HepG2 (cell line): ENCODE data around the gene SOX4. TPM values are rescaled to one million over a fixed set of nuclear protein-coding genes. Genes with fewer than 3 reads are reported as not detected.

Source experiments
- ATM ChIP-seq: fragments of 450-650 bp; IDR thresholded peaks from 2 replicates; pipeline ENCODE4 v1.7.1; 2017; ENCODE audit warnings: mild to moderate bottlenecking, borderline replicate concordance
- CBFB ChIP-seq: sonication (generic); formaldehyde crosslinking; IDR thresholded peaks from 2 replicates; pipeline ENCODE4 v1.4.0; 2020; ENCODE audit warnings: missing genetic modification reagents
- FOXC1 ChIP-seq: sonication (generic); formaldehyde crosslinking; IDR thresholded peaks from 2 replicates; pipeline ENCODE4 v1.8.0; 2022; ENCODE audit warnings: mild to moderate bottlenecking, missing genetic modification reagents, borderline replicate concordance
- FOXM1 ChIP-seq: sonication (generic); formaldehyde crosslinking; IDR thresholded peaks from 2 replicates; pipeline ENCODE4 v1.5.0; 2020; ENCODE audit warnings: missing genetic modification reagents
- MAFF ChIP-seq: IDR thresholded peaks from 2 replicates; pipeline ENCODE4 v1.6.1; 2011; ENCODE audit warnings: low read depth, low read length, improper control_type of control experiment
- NFIB ChIP-seq: sonication (generic); formaldehyde crosslinking; IDR thresholded peaks from 2 replicates; pipeline ENCODE4 v1.9.0; 2021; ENCODE audit warnings: missing genetic modification reagents, mild to moderate bottlenecking, borderline replicate concordance
- RARA ChIP-seq: IDR thresholded peaks from 2 replicates; pipeline ENCODE4 v1.6.1; 2016; ENCODE audit warnings: missing genetic modification reagents, missing compliant biosample characterization
- SALL1 ChIP-seq: sonication (generic); formaldehyde crosslinking; IDR thresholded peaks from 2 replicates; pipeline ENCODE4 v1.8.0; 2022; ENCODE audit warnings: mild to moderate bottlenecking, missing genetic modification reagents
- ZNF546 ChIP-seq: sonication (generic); formaldehyde crosslinking; conservative IDR thresholded peaks from 2 replicates; pipeline ENCODE4 v1.8.1; 2023; ENCODE audit warnings: mild to moderate bottlenecking, missing genetic modification reagents
- ZNF790 ChIP-seq: sonication (generic); formaldehyde crosslinking; IDR thresholded peaks from 2 replicates; pipeline ENCODE4 v1.8.0; 2022; ENCODE audit warnings: missing genetic modification reagents, mild to moderate bottlenecking, borderline replicate concordance
- polyA plus RNA-seq, 8 experiments: library from polyadenylated mRNA; depleted of rRNA in 3 of 8; stranded (reverse) in 7 of 8; unstranded in 1 of 8; fragments of >200 nt; fragmentation: Illumina TruSeq in 4 of 8; extraction: Trizol in 4 of 8; gene quantifications; 2 replicates each; pipeline versions ENCODE4 v1.2.1 to v1.2.3, GENCODE V29; 2011 to 2016; ENCODE audit warnings: low read depth in 4 of 8, missing spikeins in 1 of 8, mixed read lengths in 1 of 8; ENCODE audit not compliant: insufficient read depth in 1 of 8
- total RNA-seq, 5 experiments: library from RNA; depleted of rRNA; stranded (reverse); fragments of >200 nt; fragmentation: Illumina TruSeq; extraction: Trizol; gene quantifications; 2 replicates each; pipeline ENCODE4 v1.2.3, GENCODE V29; 2016; ENCODE audit warnings: low read depth in 1 of 5
- TF ChIP-seq, protein P1 (sequence below): sonication (generic); formaldehyde crosslinking; conservative IDR thresholded peaks from 2 replicates; pipeline ENCODE4 v1.8.0; 2022; ENCODE audit warnings: missing genetic modification reagents
- TF ChIP-seq, protein P2 (sequence below): sonication (generic); formaldehyde crosslinking; IDR thresholded peaks from 2 replicates; pipeline ENCODE4 v1.4.0; 2020; ENCODE audit warnings: missing genetic modification reagents, borderline replicate concordance
- TF ChIP-seq, protein P3 (sequence below): sonication (generic); formaldehyde crosslinking; IDR thresholded peaks from 2 replicates; pipeline ENCODE4 v1.4.0; 2020; ENCODE audit warnings: missing genetic modification reagents
- TF ChIP-seq, protein P4 (sequence below): sonication (generic); formaldehyde crosslinking; IDR thresholded peaks from 2 replicates; pipeline ENCODE4 v1.4.0; 2020; ENCODE audit warnings: mild to moderate bottlenecking, missing genetic modification reagents

Gene SOX4
- total and polyA plus RNA-seq, 2 of the 13 experiments (the other 11 are each of a cell fraction or from before 2014, with no cell fraction given), result 2.6 to 3.4 TPM

DNA sequence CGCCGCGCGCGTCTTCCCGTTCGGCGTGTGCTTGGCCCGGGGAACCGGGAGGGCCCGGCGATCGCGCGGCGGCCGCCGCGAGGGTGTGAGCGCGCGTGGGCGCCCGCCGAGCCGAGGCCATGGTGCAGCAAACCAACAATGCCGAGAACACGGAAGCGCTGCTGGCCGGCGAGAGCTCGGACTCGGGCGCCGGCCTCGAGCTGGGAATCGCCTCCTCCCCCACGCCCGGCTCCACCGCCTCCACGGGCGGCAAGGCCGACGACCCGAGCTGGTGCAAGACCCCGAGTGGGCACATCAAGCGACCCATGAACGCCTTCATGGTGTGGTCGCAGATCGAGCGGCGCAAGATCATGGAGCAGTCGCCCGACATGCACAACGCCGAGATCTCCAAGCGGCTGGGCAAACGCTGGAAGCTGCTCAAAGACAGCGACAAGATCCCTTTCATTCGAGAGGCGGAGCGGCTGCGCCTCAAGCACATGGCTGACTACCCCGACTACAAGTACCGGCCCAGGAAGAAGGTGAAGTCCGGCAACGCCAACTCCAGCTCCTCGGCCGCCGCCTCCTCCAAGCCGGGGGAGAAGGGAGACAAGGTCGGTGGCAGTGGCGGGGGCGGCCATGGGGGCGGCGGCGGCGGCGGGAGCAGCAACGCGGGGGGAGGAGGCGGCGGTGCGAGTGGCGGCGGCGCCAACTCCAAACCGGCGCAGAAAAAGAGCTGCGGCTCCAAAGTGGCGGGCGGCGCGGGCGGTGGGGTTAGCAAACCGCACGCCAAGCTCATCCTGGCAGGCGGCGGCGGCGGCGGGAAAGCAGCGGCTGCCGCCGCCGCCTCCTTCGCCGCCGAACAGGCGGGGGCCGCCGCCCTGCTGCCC is 1.1 kb downstream of the SOX4 start (continued):
- TF ChIP-seq FOXM1 (no peak), CBFB (0 out of 2 replicates have a peak, but pooled peaks have one; percentile 21), ATM (no peak), MAFF (no peak), ZNF546 (peak; percentile 90), ZNF790 (CRISPR knock-in tag) (no peak), RARA (CRISPR knock-in tag) (no peak), NFIB (CRISPR knock-in tag) (no peak), SALL1 (CRISPR knock-in tag) (peak; percentile 70), FOXC1 (peak; percentile 60; the same call in 1 of the 2 replicates)
- TF ChIP-seq, protein P1, sequence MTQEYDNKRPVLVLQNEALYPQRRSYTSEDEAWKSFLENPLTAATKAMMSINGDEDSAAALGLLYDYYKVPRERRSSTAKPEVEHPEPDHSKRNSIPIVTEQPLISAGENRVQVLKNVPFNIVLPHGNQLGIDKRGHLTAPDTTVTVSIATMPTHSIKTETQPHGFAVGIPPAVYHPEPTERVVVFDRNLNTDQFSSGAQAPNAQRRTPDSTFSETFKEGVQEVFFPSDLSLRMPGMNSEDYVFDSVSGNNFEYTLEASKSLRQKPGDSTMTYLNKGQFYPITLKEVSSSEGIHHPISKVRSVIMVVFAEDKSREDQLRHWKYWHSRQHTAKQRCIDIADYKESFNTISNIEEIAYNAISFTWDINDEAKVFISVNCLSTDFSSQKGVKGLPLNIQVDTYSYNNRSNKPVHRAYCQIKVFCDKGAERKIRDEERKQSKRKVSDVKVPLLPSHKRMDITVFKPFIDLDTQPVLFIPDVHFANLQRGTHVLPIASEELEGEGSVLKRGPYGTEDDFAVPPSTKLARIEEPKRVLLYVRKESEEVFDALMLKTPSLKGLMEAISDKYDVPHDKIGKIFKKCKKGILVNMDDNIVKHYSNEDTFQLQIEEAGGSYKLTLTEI (CRISPR knock-in tag), result no peak
- TF ChIP-seq, protein P2, sequence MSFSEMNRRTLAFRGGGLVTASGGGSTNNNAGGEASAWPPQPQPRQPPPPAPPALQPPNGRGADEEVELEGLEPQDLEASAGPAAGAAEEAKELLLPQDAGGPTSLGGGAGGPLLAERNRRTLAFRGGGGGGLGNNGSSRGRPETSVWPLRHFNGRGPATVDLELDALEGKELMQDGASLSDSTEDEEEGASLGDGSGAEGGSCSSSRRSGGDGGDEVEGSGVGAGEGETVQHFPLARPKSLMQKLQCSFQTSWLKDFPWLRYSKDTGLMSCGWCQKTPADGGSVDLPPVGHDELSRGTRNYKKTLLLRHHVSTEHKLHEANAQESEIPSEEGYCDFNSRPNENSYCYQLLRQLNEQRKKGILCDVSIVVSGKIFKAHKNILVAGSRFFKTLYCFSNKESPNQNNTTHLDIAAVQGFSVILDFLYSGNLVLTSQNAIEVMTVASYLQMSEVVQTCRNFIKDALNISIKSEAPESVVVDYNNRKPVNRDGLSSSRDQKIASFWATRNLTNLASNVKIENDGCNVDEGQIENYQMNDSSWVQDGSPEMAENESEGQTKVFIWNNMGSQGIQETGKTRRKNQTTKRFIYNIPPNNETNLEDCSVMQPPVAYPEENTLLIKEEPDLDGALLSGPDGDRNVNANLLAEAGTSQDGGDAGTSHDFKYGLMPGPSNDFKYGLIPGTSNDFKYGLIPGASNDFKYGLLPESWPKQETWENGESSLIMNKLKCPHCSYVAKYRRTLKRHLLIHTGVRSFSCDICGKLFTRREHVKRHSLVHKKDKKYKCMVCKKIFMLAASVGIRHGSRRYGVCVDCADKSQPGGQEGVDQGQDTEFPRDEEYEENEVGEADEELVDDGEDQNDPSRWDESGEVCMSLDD (CRISPR knock-in tag), result no peak
- TF ChIP-seq, protein P3, sequence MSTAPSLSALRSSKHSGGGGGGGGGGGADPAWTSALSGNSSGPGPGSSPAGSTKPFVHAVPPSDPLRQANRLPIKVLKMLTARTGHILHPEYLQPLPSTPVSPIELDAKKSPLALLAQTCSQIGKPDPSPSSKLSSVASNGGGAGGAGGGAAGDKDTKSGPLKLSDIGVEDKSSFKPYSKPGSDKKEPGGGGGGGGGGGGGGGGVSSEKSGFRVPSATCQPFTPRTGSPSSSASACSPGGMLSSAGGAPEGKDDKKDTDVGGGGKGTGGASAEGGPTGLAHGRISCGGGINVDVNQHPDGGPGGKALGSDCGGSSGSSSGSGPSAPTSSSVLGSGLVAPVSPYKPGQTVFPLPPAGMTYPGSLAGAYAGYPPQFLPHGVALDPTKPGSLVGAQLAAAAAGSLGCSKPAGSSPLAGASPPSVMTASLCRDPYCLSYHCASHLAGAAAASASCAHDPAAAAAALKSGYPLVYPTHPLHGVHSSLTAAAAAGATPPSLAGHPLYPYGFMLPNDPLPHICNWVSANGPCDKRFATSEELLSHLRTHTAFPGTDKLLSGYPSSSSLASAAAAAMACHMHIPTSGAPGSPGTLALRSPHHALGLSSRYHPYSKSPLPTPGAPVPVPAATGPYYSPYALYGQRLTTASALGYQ, result no peak
- TF ChIP-seq, protein P4, sequence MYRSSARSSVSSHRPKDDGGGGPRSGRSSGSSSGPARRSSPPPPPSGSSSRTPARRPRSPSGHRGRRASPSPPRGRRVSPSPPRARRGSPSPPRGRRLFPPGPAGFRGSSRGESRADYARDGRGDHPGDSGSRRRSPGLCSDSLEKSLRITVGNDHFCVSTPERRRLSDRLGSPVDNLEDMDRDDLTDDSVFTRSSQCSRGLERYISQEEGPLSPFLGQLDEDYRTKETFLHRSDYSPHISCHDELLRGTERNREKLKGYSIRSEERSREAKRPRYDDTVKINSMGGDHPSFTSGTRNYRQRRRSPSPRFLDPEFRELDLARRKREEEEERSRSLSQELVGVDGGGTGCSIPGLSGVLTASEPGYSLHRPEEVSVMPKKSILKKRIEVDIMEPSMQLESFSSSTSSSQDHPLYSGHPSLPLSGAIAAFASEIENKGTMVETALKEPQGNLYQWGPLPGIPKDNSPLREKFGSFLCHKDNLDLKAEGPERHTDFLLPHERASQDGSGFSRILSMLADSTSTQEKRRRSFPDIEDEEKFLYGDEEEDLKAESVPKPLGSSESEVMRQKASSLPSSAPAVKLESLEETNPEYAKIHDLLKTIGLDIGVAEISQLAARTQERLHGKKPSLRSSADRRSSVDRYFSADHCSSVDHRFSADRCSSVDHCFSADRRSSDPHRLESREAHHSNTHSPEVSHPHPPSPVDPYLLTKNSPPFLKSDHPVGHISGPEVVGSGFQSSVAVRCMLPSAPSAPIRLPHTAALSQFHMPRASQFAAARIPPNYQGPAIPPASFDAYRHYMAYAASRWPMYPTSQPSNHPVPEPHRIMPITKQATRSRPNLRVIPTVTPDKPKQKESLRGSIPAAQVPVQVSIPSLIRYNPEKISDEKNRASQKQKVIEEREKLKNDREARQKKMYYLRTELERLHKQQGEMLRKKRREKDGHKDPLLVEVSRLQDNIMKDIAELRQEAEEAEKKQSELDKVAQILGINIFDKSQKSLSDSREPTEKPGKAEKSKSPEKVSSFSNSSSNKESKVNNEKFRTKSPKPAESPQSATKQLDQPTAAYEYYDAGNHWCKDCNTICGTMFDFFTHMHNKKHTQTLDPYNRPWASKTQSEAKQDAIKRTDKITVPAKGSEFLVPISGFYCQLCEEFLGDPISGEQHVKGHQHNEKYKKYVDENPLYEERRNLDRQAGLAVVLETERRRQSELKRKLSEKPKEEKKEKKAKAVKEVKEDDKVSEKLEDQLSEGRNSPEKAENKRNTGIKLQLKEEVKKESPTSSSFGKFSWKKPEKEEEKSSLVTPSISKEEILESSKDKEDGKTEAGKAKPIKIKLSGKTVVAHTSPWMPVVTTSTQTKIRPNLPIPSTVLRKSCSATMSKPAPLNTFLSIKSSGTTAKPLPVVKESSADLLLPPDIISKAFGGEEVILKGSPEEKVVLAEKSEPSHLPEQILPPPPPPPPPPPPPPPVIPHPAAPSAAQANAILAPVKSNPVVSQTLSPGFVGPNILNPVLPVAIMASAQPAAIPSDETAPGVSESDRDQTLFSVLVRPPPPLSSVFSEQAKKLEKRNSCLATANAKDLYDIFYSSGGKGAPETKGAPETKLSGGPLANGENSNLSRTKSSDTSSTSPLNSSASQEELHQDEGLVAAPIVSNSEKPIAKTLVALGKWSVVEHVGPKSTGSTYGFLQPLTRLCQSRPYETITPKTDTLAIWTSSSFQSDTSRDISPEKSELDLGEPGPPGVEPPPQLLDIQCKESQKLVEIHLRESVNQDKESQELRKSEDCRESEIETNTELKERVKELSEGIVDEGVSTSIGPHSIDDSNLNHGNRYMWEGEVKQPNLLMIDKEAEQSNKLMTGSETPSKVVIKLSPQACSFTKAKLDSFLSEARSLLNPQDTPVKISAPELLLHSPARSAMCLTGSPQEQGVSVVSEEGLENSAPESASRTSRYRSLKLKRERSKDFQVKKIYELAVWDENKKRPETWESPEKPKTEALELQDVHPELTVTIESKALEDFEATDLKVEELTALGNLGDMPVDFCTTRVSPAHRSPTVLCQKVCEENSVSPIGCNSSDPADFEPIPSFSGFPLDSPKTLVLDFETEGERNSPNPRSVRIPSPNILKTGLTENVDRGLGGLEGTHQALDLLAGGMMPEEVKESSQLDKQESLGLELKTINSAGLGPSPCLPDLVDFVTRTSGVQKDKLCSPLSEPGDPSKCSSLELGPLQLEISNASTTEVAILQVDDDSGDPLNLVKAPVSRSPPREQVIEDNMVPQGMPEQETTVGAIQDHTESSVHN, result no peak
